SH-SY5Y (cell line): ENCODE data around the gene ADAMTS3.

Experiments used
- GATA2 ChIP-seq: IDR thresholded peaks from 2 replicates; pipeline ENCODE4 v1.6.1; 2011; ENCODE audit warnings: mild to moderate bottlenecking, low read depth, low read length
- GATA3 ChIP-seq: IDR thresholded peaks from 2 replicates; pipeline ENCODE4 v1.6.1; 2011; ENCODE audit warnings: low read depth, mild to moderate bottlenecking, low read length, moderate library complexity

DNA sequence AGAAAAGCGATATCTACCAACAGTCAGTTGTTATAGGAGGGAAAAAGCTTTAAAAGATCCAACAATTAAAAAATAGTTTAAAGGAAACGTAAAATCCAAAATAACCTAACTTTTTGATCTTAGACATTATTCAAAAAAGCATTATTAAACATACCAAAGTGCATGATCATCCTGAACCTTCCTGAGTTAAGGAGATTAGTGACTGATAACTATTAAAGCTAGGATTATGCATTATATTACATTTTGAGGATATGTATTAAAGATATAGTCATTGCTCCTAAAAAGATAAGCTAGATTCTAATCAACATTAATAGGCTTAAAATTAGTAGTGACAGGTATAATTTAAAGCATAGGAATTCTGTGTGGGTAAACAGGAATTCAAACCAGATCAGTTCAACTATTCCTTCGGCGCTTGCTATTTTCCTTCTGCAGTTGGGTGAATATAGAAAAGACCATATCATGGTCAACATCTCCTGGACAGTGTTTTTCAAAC is 139.6 kb downstream of the ADAMTS3 start:
- TF ChIP-seq GATA2, result no peak
- TF ChIP-seq GATA3, result no peak
